CD4-positive, alpha-beta T cell treated with Interleukin-2 at 100 ng/mL for 4 hours (primary cell): Measurements from ENCODE around the gene DUSP22.
A peak's percentile ranks its signal among the peaks of the same experiment; 100 is the strongest.

ENCODE experiments used
- DNase-seq: peaks from one replicate; pipeline ENCODE4 v3.0.0-alpha.2; 2020; ENCODE audit warnings: low spot score

DUSP22 gene

GRCh38 chr6:340186-340955 lies 48.1 kb downstream of the DUSP22 start:
- DNase-seq: no peak

- peak; percentile 28 for DNase-seq
Measured at GRCh38 chr6:340991-341827, 48.9 kb downstream of the DUSP22 start.

GRCh38 chr6:341914-342831 lies 49.9 kb downstream of the DUSP22 start:
- DNase-seq: no peak

DNA sequence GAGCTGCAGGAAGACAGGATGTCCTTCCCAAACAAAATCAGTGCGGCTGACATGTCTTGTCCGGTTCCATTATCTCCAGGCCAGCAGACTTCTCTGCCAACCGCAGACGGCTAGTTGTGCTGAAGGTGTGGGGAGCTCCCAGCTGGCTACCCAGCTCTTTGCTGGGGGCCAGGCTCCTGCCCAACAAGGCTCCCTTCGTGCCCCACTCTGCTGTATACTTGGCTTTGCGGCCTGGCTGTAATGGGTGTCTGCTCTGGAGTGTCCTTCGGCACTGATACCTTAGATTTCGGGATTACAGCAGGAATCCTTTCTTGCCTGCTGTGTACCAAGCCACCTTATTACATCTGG lies 50.5 kb downstream of the DUSP22 start:
- DNase-seq: no peak

- no peak for DNase-seq
Measured at GRCh38 chr6:343226-343935, 51.1 kb downstream of the DUSP22 start.

DNA sequence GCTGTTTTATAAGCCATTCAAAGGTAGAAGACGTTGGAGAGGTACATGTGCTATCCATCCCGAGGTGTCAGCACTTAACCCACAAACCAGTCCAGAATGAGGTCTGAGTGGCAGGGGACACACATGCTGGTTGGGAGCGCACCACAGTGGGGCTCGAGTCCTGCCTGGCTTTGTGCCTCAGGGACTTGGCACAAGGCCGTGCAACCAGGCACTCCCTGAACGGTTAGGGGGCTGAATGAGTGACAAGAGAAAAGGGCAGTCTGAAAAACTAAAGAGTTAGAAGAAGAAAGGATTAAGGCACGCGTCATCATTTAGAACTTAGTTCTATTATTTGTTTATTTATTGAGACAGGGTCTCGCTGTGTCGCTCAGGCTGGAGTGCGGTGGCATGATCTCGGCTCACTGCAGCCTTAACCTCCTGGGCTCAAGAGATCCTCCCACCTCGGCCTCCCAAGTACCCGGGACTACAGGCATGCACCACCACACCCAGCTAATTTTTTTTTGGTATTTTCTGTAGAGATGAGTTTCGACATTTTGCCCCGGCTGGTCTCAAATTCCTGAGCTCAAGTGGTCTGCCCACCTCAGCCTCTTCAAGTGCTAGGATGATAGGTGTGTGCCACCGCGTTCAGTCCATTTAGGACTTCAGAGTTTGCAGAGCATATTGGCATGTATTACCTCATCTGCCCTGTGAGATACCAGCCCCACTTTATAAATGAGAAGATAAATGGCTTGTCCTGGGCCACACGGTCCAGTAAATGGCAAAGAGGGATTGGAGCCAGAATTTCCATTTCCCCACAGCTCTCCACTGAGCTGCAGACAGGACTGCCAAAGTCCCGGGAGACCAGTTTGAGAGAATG lies 51.9 kb downstream of the DUSP22 start:
- DNase-seq: no peak

- DNase-seq: no peak
Measured at GRCh38 chr6:344816-345340, 52.6 kb downstream of the DUSP22 start.

DNA sequence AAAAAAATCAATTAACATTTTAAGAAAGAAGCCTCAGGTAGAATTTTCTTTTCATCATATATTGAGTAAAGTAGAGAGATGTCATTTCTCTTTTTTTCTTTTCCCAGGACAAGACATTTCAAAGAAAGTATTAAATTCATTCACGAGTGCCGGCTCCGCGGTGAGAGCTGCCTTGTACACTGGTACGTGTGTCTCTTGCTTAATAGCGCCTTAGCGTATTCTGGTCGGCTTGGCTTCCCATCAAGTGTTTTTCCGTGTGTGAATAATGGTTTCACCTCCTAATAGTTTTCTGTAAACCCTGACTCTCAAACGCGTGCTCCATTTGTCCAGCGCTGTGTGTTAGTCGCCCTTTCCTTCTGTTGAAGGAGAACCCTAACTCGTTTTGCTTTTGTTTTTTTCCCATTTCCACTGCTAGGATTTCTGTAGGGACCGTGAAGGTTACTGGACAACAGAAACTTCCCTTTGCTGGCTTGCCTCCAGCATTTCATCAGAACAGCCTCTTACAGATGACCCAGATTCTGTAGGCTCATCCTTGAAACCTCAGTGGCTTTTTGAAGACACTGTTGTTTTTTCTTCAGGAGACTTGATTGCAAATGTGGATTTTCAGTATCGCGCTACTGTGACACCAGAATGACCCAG lies 53.6 kb downstream of the DUSP22 start:
- no peak for DNase-seq

GRCh38 chr6:346386-347030 lies 54.2 kb downstream of the DUSP22 start:
- DNase-seq: no peak

GRCh38 chr6:347232-347631 lies 54.9 kb downstream of the DUSP22 start:
- no peak for DNase-seq

GRCh38 chr6:347951-348859 lies 55.9 kb downstream of the DUSP22 start:
- DNase-seq: no peak

- no peak for DNase-seq
Measured at GRCh38 chr6:348860-349396, 56.6 kb downstream of the DUSP22 start.

GRCh38 chr6:349491-349921 lies 57.2 kb downstream of the DUSP22 start:
- no peak for DNase-seq

DNA sequence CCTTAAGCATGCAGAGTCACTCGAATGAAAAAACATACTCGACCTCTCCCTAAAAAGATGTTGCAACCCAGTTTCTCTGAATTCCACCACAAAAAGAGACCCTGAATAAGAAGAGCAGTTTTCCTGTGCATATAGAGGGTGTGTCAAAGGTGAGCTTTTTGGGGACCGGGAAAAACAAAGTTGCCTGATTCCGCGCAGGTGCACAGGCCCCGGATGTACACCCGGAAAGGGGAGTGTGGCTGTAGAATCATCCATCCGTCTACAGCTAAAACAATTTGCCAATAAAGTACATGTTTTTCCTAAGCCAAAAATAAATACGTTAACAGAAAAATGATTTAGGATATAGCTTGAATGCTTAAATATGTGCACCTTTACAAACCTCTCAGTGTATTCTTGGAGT lies 58.1 kb downstream of the DUSP22 start:
- no peak for DNase-seq

DNA sequence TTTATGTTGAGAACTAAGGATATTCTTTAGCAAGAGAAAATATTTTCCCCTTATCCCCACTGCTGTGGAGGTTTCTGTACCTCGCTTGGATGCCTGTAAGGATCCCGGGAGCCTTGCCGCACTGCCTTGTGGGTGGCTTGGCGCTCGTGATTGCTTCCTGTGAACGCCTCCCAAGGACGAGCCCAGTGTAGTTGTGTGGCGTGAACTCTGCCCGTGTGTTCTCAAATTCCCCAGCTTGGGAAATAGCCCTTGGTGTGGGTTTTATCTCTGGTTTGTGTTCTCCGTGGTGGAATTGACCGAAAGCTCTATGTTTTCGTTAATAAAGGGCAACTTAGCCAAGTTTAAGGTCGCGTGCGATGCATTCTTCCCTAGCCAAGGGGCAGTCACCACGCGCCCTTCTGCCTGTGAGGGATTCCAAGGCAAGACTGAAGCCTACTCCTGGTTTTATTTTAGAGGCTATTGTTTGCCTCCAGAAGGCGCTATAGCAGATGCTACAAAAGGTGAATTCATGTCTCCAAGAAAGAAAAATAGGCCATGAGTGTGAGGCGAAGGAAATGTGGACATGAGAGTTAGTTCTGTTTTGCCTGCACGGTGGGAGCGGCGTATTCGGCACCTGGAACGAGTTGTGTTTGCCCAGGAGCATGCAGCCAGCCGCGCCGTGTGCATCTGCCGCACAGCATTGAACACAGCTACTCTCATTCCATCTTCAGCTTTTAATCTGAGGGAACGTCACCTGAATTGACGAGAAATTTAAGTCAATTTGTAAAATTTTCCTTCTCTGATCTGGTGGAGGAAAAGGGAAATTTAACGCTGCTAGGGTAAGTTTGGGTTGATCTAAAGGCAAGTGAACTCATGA lies 59.0 kb downstream of the DUSP22 start:
- DNase-seq: no peak

GRCh38 chr6:351867-352289 lies 59.6 kb downstream of the DUSP22 start:
- no peak for DNase-seq

DNA sequence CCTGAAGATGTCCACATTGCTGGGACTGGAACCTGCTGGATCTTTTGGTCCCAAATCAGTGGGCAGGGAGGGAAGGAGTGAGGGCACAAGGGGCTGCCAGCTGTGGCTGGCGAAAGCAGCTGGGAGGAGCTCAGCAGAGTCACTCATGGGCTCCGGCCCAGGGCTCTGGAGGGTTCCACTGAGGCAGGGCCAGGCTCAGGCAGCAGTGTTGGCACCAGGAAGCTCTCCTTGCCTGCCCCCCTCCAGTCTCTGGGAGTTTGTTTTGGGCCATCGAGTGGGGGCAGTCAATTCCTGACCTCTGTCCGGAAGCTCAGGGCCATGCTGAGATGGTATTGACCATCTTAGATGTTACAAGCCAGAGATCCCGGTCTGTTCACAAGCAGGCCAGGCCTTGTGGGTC lies 60.2 kb downstream of the DUSP22 start:
- no peak for DNase-seq
